A673 (cell line): Measurements from ENCODE around the gene CST6.

ENCODE experiments used
- EZH2 ChIP-seq: fragments of 200-600 bp; sonication (generic); IDR thresholded peaks from 2 replicates; pipeline ENCODE4 v1.6.1; 2017; ENCODE audit warnings: borderline replicate concordance, low read depth, mild to moderate bottlenecking, mixed read lengths, antibody characterized with exemption, low read length; ENCODE audit not compliant: poor library complexity, severe bottlenecking
- TF ChIP-seq, protein P1 (sequence below): fragments of 300-800, 200-600 bp; sonication (generic); conservative IDR thresholded peaks from 2 replicates; pipeline ENCODE4 v1.5.1; 2017; ENCODE audit warnings: low read depth, mild to moderate bottlenecking, antibody characterized with exemption, low read length, moderate library complexity, mixed read lengths

DNA sequence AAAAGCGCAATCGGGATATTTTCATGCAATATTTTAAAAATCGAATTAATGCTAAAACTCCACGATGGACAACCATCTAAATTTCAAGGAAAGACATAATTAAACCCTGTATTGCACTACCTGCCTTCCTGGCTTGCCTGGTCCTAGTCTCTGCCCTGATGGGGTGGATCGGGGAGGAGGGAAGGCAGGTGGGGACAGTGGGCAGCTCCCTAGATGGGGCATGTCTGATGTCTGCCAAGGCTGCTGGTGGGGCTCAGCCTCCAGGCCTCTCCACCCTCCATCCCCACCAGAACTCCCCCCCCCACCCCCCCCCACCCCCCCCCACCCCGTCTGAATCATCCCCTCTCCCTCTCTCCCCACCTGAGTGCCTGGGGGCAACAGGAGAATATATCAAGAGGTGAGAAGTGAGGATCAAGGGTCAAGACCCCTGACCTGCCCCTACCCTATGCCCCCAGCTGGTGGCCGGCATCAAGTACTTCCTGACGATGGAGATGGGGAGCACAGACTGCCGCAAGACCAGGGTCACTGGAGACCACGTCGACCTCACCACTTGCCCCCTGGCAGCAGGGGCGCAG, 650 bp downstream of the CST6 start:
- TF ChIP-seq, protein P1, sequence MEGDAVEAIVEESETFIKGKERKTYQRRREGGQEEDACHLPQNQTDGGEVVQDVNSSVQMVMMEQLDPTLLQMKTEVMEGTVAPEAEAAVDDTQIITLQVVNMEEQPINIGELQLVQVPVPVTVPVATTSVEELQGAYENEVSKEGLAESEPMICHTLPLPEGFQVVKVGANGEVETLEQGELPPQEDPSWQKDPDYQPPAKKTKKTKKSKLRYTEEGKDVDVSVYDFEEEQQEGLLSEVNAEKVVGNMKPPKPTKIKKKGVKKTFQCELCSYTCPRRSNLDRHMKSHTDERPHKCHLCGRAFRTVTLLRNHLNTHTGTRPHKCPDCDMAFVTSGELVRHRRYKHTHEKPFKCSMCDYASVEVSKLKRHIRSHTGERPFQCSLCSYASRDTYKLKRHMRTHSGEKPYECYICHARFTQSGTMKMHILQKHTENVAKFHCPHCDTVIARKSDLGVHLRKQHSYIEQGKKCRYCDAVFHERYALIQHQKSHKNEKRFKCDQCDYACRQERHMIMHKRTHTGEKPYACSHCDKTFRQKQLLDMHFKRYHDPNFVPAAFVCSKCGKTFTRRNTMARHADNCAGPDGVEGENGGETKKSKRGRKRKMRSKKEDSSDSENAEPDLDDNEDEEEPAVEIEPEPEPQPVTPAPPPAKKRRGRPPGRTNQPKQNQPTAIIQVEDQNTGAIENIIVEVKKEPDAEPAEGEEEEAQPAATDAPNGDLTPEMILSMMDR = no peak
- TF ChIP-seq EZH2 = no peak
